Neural progenitor cell (in vitro differentiated cells): ENCODE results near the gene NCOA1. TPM values are rescaled to one million over a fixed set of nuclear protein-coding genes. Genes with fewer than 3 reads are reported as not detected.

Source experiments
- DNase-seq: peaks from one replicate; pipeline ENCODE4 v3.0.0-alpha.2; 2016; ENCODE audit warnings: low spot score
- H2AFZ ChIP-seq: fragments of 200-600 bp; sonication (generic); replicated peaks from 2 replicates; pipeline ENCODE4 v1.6.1; 2016; ENCODE audit warnings: antibody characterized with exemption
- H3F3A ChIP-seq: fragments of 200-600 bp; sonication (generic); 2 replicates; pipeline ENCODE4 v1.6.1; 2016; ENCODE audit warnings: antibody characterized with exemption, low read depth
- H3K27ac ChIP-seq: fragments of 200-600 bp; sonication (generic); 2 replicates; pipeline ENCODE4 v1.5.1; 2016; ENCODE audit warnings: mild to moderate bottlenecking
- H3K27me3 ChIP-seq: fragments of 200-600 bp; sonication (generic); 2 replicates; pipeline ENCODE4 v1.6.1; 2016; ENCODE audit warnings: mild to moderate bottlenecking, moderate library complexity
- H3K36me3 ChIP-seq: fragments of 200-600 bp; sonication (generic); 2 replicates; pipeline ENCODE4 v1.5.1; 2016
- H3K4me1 ChIP-seq: fragments of 200-600 bp; sonication (generic); 2 replicates; pipeline ENCODE4 v1.6.1; 2016; ENCODE audit warnings: mixed run types
- H3K4me2 ChIP-seq: fragments of 200-600 bp; sonication (generic); 2 replicates; pipeline ENCODE4 v1.6.1; 2016
- H3K4me3 ChIP-seq: fragments of 200-600 bp; sonication (generic); 2 replicates; pipeline ENCODE4 v1.5.1; 2016
- H3K79me2 ChIP-seq: fragments of 200-600 bp; sonication (generic); 2 replicates; pipeline ENCODE4 v1.6.1; 2016; ENCODE audit warnings: low read depth
- H3K9ac ChIP-seq: fragments of 200-600 bp; sonication (generic); 2 replicates; pipeline ENCODE4 v1.6.1; 2016
- H3K9me3 ChIP-seq: fragments of 200-600 bp; sonication (generic); 2 replicates; pipeline ENCODE4 v1.5.1; 2016; ENCODE audit warnings: low read depth
- H4K20me1 ChIP-seq: fragments of 200-600 bp; sonication (generic); 2 replicates; pipeline ENCODE4 v1.6.1; 2016; ENCODE audit warnings: low read depth
- H3K27ac Mint-ChIP-seq: 3 replicates; pipeline ENCODE4 v1.8.0; 2021; ENCODE audit warnings: mixed read lengths
- H3K27me3 Mint-ChIP-seq: 2 replicates; pipeline ENCODE4 v1.8.0; 2022; ENCODE audit warnings: low read depth, mild to moderate bottlenecking, inconsistent platforms, moderate library complexity, mixed read lengths; ENCODE audit not compliant: insufficient read depth
- H3K36me3 Mint-ChIP-seq: 3 replicates; pipeline ENCODE4 v1.8.0; 2021; ENCODE audit warnings: mixed read lengths
- H3K4me1 Mint-ChIP-seq: 3 replicates; pipeline ENCODE4 v1.8.0; 2021; ENCODE audit warnings: mixed read lengths
- H3K4me3 Mint-ChIP-seq: 3 replicates; pipeline ENCODE4 v1.8.0; 2021; ENCODE audit warnings: mild to moderate bottlenecking, moderate library complexity, mixed read lengths
- H3K9me3 Mint-ChIP-seq: 3 replicates; pipeline ENCODE4 v1.8.0; 2020; ENCODE audit warnings: mixed read lengths
- CTCF ChIP-seq: fragments of 200-600 bp; sonication (generic); IDR thresholded peaks from 2 replicates; pipeline ENCODE4 v1.5.1; 2017; ENCODE audit warnings: antibody characterized with exemption, mild to moderate bottlenecking
- EZH2 ChIP-seq: fragments of 200-600 bp; sonication (generic); IDR thresholded peaks from 2 replicates; pipeline ENCODE4 v1.6.1; 2017; ENCODE audit warnings: antibody characterized with exemption, mild to moderate bottlenecking, moderate library complexity
- EZH2phosphoT487 ChIP-seq: fragments of 200-600 bp; sonication (generic); IDR thresholded peaks from 2 replicates; pipeline ENCODE4 v1.6.1; 2017; ENCODE audit warnings: antibody characterized with exemption
- total RNA-seq: library from RNA; depleted of rRNA; stranded (reverse); fragments of >200 nt; gene quantifications from 2 replicates; pipeline ENCODE4 v1.2.3, GENCODE V29; 2015; ENCODE audit warnings: low replicate concordance

The NCOA1 gene
- total RNA-seq, 1 donor from 2014 or later: 29.3 TPM

- H3K27me3 Mint-ChIP-seq: no peaks in the 10 kb centered on the region
- no peak for DNase-seq
- no peaks in the 10 kb centered on the region for H3K27me3 ChIP-seq
- no peaks in the 10 kb centered on the region for H4K20me1 ChIP-seq
- no peak overlapping the region for H3K4me2 ChIP-seq
- peaks cover 9% of the 10 kb centered on the region for H3K9me3 Mint-ChIP-seq
- H3K27ac Mint-ChIP-seq: no peak overlapping the region
- H3K79me2 ChIP-seq: peaks cover 8% of the 10 kb centered on the region
- H3K4me3 Mint-ChIP-seq: no peak overlapping the region
- H3K4me1 ChIP-seq: no peaks in the 10 kb centered on the region
- H3K9ac ChIP-seq: no peak overlapping the region
- TF ChIP-seq EZH2phosphoT487: no peak
- no peak for TF ChIP-seq CTCF
- TF ChIP-seq EZH2: no peak
- no peak overlapping the region for H2AFZ ChIP-seq
- H3K36me3 ChIP-seq: no peaks in the 10 kb centered on the region
- no peaks in the 10 kb centered on the region for H3K4me1 Mint-ChIP-seq
- H3K27ac ChIP-seq: no peak overlapping the region
- no peak overlapping the region for H3K4me3 ChIP-seq
- H3F3A ChIP-seq: no peaks in the 10 kb centered on the region
- peaks cover 15% of the 10 kb centered on the region for H3K36me3 Mint-ChIP-seq
- H3K9me3 ChIP-seq: no peaks in the 10 kb centered on the region
Observed at GRCh38 chr2:24565537-24565936, 74.5 kb downstream of the NCOA1 start.

DNA sequence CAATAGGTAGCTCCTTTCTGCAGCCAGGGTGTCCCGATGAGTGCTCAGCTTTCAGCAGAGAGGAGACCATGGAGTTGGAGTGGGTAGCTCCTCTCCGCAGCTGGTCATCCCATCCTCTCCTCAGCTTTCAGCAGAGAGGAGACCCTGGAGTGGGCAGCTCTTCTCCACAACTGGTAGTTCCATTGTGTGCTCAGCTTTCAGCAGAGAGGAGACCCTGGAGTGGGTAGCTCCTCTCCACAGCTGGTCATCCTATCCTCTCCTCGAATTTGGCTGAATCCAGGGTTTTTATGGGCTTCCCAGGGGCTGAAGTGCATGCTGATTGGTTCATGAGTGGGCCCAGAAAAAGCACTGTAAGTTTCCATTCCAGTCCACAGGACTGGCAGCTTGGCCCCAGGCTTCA lies 75.2 kb downstream of the NCOA1 start:
- Mint-ChIP-seq H3K27me3 (no peaks in the 10 kb centered on the region), H3K4me3 (no peak overlapping the region), H3K9me3 (peaks cover 9% of the 10 kb centered on the region), H3K27ac (no peak overlapping the region), H3K4me1 (no peaks in the 10 kb centered on the region), H3K36me3 (peaks cover 17% of the 10 kb centered on the region)
- no peaks in the 10 kb centered on the region for H3K9me3 ChIP-seq
- H3K79me2 ChIP-seq: peaks cover 3% of the 10 kb centered on the region
- no peak overlapping the region for H3K9ac ChIP-seq
- H3F3A ChIP-seq: no peaks in the 10 kb centered on the region
- no peak overlapping the region for H3K27ac ChIP-seq
- no peaks in the 10 kb centered on the region for H3K36me3 ChIP-seq
- H3K4me1 ChIP-seq: no peaks in the 10 kb centered on the region
- H3K4me2 ChIP-seq: no peak overlapping the region
- DNase-seq: no peak
- H3K27me3 ChIP-seq: no peaks in the 10 kb centered on the region
- H2AFZ ChIP-seq: no peak overlapping the region
- TF ChIP-seq EZH2: no peak
- no peak for TF ChIP-seq CTCF
- TF ChIP-seq EZH2phosphoT487: no peak
- H4K20me1 ChIP-seq: no peaks in the 10 kb centered on the region
- H3K4me3 ChIP-seq: no peak overlapping the region

GRCh38 chr2:24566630-24567029 lies 75.6 kb downstream of the NCOA1 start:
- no peak overlapping the region for H3K4me3 Mint-ChIP-seq
- Histone ChIP-seq H3K36me3 (no peaks in the 10 kb centered on the region), H3K27ac (no peak overlapping the region), H3K79me2 (no peaks in the 10 kb centered on the region), H3K9me3 (no peaks in the 10 kb centered on the region), H3K4me2 (no peak overlapping the region), H3K27me3 (no peaks in the 10 kb centered on the region), H3K9ac (no peak overlapping the region), H4K20me1 (no peaks in the 10 kb centered on the region), H3K4me1 (no peaks in the 10 kb centered on the region), H2AFZ (no peak overlapping the region), H3F3A (no peaks in the 10 kb centered on the region), H3K4me3 (no peak overlapping the region)
- no peaks in the 10 kb centered on the region for H3K4me1 Mint-ChIP-seq
- H3K27ac Mint-ChIP-seq: no peak overlapping the region
- DNase-seq: no peak
- TF ChIP-seq CTCF (no peak), EZH2phosphoT487 (no peak), EZH2 (no peak)
- peaks cover 17% of the 10 kb centered on the region for H3K36me3 Mint-ChIP-seq
- no peaks in the 10 kb centered on the region for H3K27me3 Mint-ChIP-seq
- peaks cover 9% of the 10 kb centered on the region for H3K9me3 Mint-ChIP-seq
